Lung (tissue), 12 donors: ENCODE data around the gene PLCG1. TPM values are rescaled to one million over a fixed set of nuclear protein-coding genes. Genes with fewer than 3 reads are reported as not detected.

Experiments used
- ATAC-seq: fragments of 200-7000 bp; cut with Tn5 transposase; one replicate; pipeline ENCODE4 v1.9.1; 2020; ENCODE audit warnings: moderate number of reproducible peaks; ENCODE audit not compliant: insufficient read depth, low FRiP score
- DNase-seq, 3 donors: peaks; one replicate each; pipeline ENCODE4 v3.0.0-alpha.2; 2013 to 2017
- H3K27ac ChIP-seq, 2 donors: one replicate each; pipeline ENCODE4 v1.5.1; 2013; ENCODE audit warnings: mild to moderate bottlenecking in 2 of 2, moderate library complexity in 2 of 2, control low read depth in 1 of 2, inconsistent platforms in 1 of 2, low read depth in 1 of 2, low read length in 1 of 2
- H3K27me3 ChIP-seq, 3 donors: one replicate each; pipeline ENCODE4 v1.5.1; 2013; ENCODE audit warnings: low read length in 2 of 3; ENCODE audit not compliant: control insufficient read depth in 3 of 3, insufficient read depth in 3 of 3
- H3K36me3 ChIP-seq, 4 donors: one replicate each; pipeline ENCODE4 v1.5.1; 2013; ENCODE audit warnings: low read length in 4 of 4, mild to moderate bottlenecking in 1 of 4, moderate library complexity in 1 of 4; ENCODE audit not compliant: control insufficient read depth in 4 of 4, insufficient read depth in 4 of 4
- H3K4me1 ChIP-seq, 5 donors: one replicate each; pipeline ENCODE4 v1.5.1; 2013; ENCODE audit warnings: low read length in 5 of 5, mild to moderate bottlenecking in 2 of 5, moderate library complexity in 1 of 5; ENCODE audit not compliant: control insufficient read depth in 5 of 5, insufficient read depth in 5 of 5
- H3K4me3 ChIP-seq: one replicate; pipeline ENCODE4 v1.5.1; 2013; ENCODE audit warnings: mild to moderate bottlenecking, control low read depth, moderate library complexity
- H3K9ac ChIP-seq, 2 donors: one replicate each; pipeline ENCODE4 v1.5.1; 2013; ENCODE audit warnings: low read length in 2 of 2, control low read depth in 1 of 2; ENCODE audit not compliant: insufficient read depth in 1 of 2
- H3K9me3 ChIP-seq, 4 donors: one replicate each; pipeline ENCODE4 v1.5.1; 2013; ENCODE audit warnings: low read length in 3 of 4, mild to moderate bottlenecking in 1 of 4, moderate library complexity in 1 of 4; ENCODE audit not compliant: control insufficient read depth in 4 of 4, insufficient read depth in 3 of 4
- CTCF ChIP-seq: IDR thresholded peaks from 2 replicates; pipeline ENCODE4 v1.5.1; 2012; ENCODE audit warnings: mild to moderate bottlenecking; ENCODE audit errors: control extremely low read depth, extremely low read depth
- WGBS, 2 donors: extraction: QIAGEN DNeasy Blood & Tissue Kit; methylation state at CpG; one replicate each; pipeline ENCODE4 v1.1.7; 2013; 5-methylcytosine and 5-hydroxymethylcytosine counted together
- polyA plus RNA-seq, 2 donors: library from polyadenylated mRNA; stranded (reverse); fragments of 200-250 nt; gene quantifications; one replicate each; pipeline ENCODE4 v1.2.1, GENCODE V29; 2013
- total RNA-seq, 2 donors: library from RNA; depleted of rRNA in 1 of 2; stranded (reverse); fragments of >200 nt in 1 of 2; gene quantifications; one replicate each; pipeline ENCODE4 v1.2.1, GENCODE V29; 2014 to 2021
- donor health status: control.
- donor health status: control.
- donor health status: Bipolar disorder and iron deficiency.
- donor health status: healthy.
- donor health status: DM: yes; HTN: yes; CAD: no.

PLCG1 gene
- total and polyA plus RNA-seq, 4 donors = 29.6 to 154 (median 67.1) TPM

GRCh38 chr20:41219824-41220223 is 82.5 kb downstream of the PLCG1 start:
- DNase-seq (no peak), ATAC-seq (no peak)
- no peak overlapping the region for H3K27ac ChIP-seq
- no peaks in the 10 kb centered on the region for H3K9me3 ChIP-seq
- peaks cover 0 to 1% (median 0%) of the 10 kb centered on the region in 4 donors for H3K36me3 ChIP-seq
- H3K27me3 ChIP-seq = no peaks in the 10 kb centered on the region
- no peak overlapping the region for H3K9ac ChIP-seq
- no peak for TF ChIP-seq CTCF
- WGBS, 2 donors = 94 to 96% methylated on average over 2 of the region's 2 CpGs
- no peak overlapping the region for H3K4me3 ChIP-seq
- peaks cover 0 to 16% (median 7%) of the 10 kb centered on the region in 5 donors for H3K4me1 ChIP-seq

- H3K36me3 ChIP-seq = peaks cover 0 to 1% (median 0%) of the 10 kb centered on the region in 4 donors
- ATAC-seq = no peak
- peak overlapping the region in 1 of 2 donors; percentile 15 for H3K27ac ChIP-seq
- H3K9me3 ChIP-seq = no peaks in the 10 kb centered on the region
- H3K4me1 ChIP-seq = peaks cover 0 to 16% (median 7%) of the 10 kb centered on the region in 5 donors
- no peak for DNase-seq
- 97 to 98% methylated on average over 5 of the region's 5 CpGs for WGBS, 2 donors
- peak overlapping the region in 1 of 2 donors; percentile 1 for H3K9ac ChIP-seq
- TF ChIP-seq CTCF = no peak
- no peak overlapping the region for H3K4me3 ChIP-seq
- H3K27me3 ChIP-seq = no peaks in the 10 kb centered on the region
Measured at GRCh38 chr20:41221614-41222218, 84.4 kb downstream of the PLCG1 start.

- Histone ChIP-seq H3K27ac (no peak overlapping the region), H3K36me3 (peaks cover 0 to 1% (median 0%) of the 10 kb centered on the region in 4 donors), H3K9ac (no peak overlapping the region), H3K9me3 (no peaks in the 10 kb centered on the region), H3K4me3 (no peak overlapping the region), H3K4me1 (peaks cover 0 to 16% (median 7%) of the 10 kb centered on the region in 5 donors), H3K27me3 (no peaks in the 10 kb centered on the region)
- WGBS, 2 donors = 92 to 95% methylated on average over 1 of the region's 1 CpG
- TF ChIP-seq CTCF = no peak
- ATAC-seq (no peak), DNase-seq (peak in 2 of 3 donors; percentile 50 to 67)
Measured at GRCh38 chr20:41222296-41222695, 85.0 kb downstream of the PLCG1 start.

- H3K27me3 ChIP-seq = no peaks in the 10 kb centered on the region
- no peak overlapping the region for H3K9ac ChIP-seq
- H3K4me1 ChIP-seq = peaks cover 0 to 16% (median 7%) of the 10 kb centered on the region in 5 donors
- peak in 2 of 3 donors; percentile 38 to 44 for DNase-seq
- H3K4me3 ChIP-seq = no peak overlapping the region
- H3K27ac ChIP-seq = no peak overlapping the region
- peaks cover 0 to 1% (median 0%) of the 10 kb centered on the region in 4 donors for H3K36me3 ChIP-seq
- no peak for ATAC-seq
- no peaks in the 10 kb centered on the region for H3K9me3 ChIP-seq
- TF ChIP-seq CTCF = no peak
Measured at GRCh38 chr20:41222703-41223102, 85.4 kb downstream of the PLCG1 start.
